ENCODE results near the gene TMTC2. TPM values are rescaled to one million over a fixed set of nuclear protein-coding genes. Genes with fewer than 3 reads are reported as not detected.

TMTC2 gene
- total and polyA plus RNA-seq, 5 donors from 2014 or later: 0.10 to 6.3 (median 0.21) TPM

- H3K4me1 ChIP-seq (ENCODE audit: control insufficient read depth, insufficient read depth, low read length, poor library complexity, severe bottlenecking): no peaks in the 10 kb centered on the region
- H3K27me3 ChIP-seq (ENCODE audit: control insufficient read depth, insufficient read depth, low read length): no peaks in the 10 kb centered on the region
- no peaks in the 10 kb centered on the region for H3K4me1 Mint-ChIP-seq
- DNase-seq (no peak), ATAC-seq (ENCODE audit: low read depth in 2 of 2) (no peak)
- no peak overlapping the region for H3K27ac ChIP-seq (ENCODE audit: insufficient read depth, low read length, poor library complexity, severe bottlenecking)
- no peaks in the 10 kb centered on the region for H3K36me3 ChIP-seq (ENCODE audit: control insufficient read depth, insufficient read depth, low read length)
- H3K27ac Mint-ChIP-seq: no peak overlapping the region
- H3K9me3 ChIP-seq (ENCODE audit: control insufficient read depth in 2 of 2, low read length in 2 of 2): no peaks in the 10 kb centered on the region
- H3K4me3 ChIP-seq (ENCODE audit: low read depth, low read length): no peak overlapping the region
- H3K36me3 Mint-ChIP-seq: no peaks in the 10 kb centered on the region
- no peaks in the 10 kb centered on the region for H3K9me3 Mint-ChIP-seq
- no peaks in the 10 kb centered on the region for H3K27me3 Mint-ChIP-seq
- no peak overlapping the region for H3K4me3 Mint-ChIP-seq
These were observed 307.4 kb downstream of the TMTC2 start for GRCh38 chr12:82994117-82994516.

- no peak overlapping the region for H3K27ac Mint-ChIP-seq
These were observed 309.6 kb downstream of the TMTC2 start for GRCh38 chr12:82996168-82996812.

DNA sequence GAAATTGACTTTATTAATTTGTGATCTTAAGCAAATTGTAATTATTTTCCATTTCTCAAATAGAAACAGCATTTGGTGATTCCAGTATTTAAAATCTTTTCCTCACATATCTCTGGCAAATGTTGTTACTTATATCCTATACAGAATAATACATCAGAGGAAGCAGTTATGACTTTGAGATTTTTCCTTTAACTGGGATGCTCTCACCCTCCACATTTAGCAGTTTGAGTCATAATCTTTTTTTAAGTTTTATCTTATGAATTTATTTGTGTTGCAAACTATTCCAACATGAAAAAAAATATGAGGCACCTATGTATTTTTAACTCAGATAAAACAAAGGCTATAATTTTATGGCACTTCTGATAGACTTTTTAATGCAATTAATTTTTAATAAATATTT, 311.8 kb downstream of the TMTC2 start:
- ATAC-seq (ENCODE audit: low read depth in 2 of 2) (no peak), DNase-seq (no peak)
- no peak overlapping the region for H3K27ac ChIP-seq (ENCODE audit: insufficient read depth, low read length, poor library complexity, severe bottlenecking)
- no peaks in the 10 kb centered on the region for H3K9me3 Mint-ChIP-seq
- no peak overlapping the region for H3K4me3 Mint-ChIP-seq
- no peaks in the 10 kb centered on the region for H3K4me1 ChIP-seq (ENCODE audit: control insufficient read depth, insufficient read depth, low read length, poor library complexity, severe bottlenecking)
- H3K36me3 ChIP-seq (ENCODE audit: control insufficient read depth, insufficient read depth, low read length): no peaks in the 10 kb centered on the region
- H3K4me1 Mint-ChIP-seq: no peaks in the 10 kb centered on the region
- H3K27me3 Mint-ChIP-seq: no peaks in the 10 kb centered on the region
- H3K4me3 ChIP-seq (ENCODE audit: low read depth, low read length): no peak overlapping the region
- no peak overlapping the region for H3K27ac Mint-ChIP-seq
- H3K9me3 ChIP-seq (ENCODE audit: control insufficient read depth in 2 of 2, low read length in 2 of 2): no peaks in the 10 kb centered on the region
- H3K36me3 Mint-ChIP-seq: no peaks in the 10 kb centered on the region
- H3K27me3 ChIP-seq (ENCODE audit: control insufficient read depth, insufficient read depth, low read length): no peaks in the 10 kb centered on the region

More at GRCh38 chr12:82996168-82996812, 309.6 kb downstream of the TMTC2 start:
- Mint-ChIP-seq H3K36me3 (no peaks in the 10 kb centered on the region), H3K4me3 (no peak overlapping the region), H3K27me3 (no peaks in the 10 kb centered on the region), H3K4me1 (no peaks in the 10 kb centered on the region), H3K9me3 (no peaks in the 10 kb centered on the region)
- no peaks in the 10 kb centered on the region for H3K36me3 ChIP-seq (ENCODE audit: control insufficient read depth, insufficient read depth, low read length)
- H3K27ac ChIP-seq (ENCODE audit: insufficient read depth, low read length, poor library complexity, severe bottlenecking): no peak overlapping the region
- no peak overlapping the region for H3K4me3 ChIP-seq (ENCODE audit: low read depth, low read length)
- no peaks in the 10 kb centered on the region for H3K4me1 ChIP-seq (ENCODE audit: control insufficient read depth, insufficient read depth, low read length, poor library complexity, severe bottlenecking)
- ATAC-seq (ENCODE audit: low read depth in 2 of 2): peak; percentile 37 to 43
- DNase-seq: peak in 1 of 3 donors; percentile 20
- no peaks in the 10 kb centered on the region for H3K27me3 ChIP-seq (ENCODE audit: control insufficient read depth, insufficient read depth, low read length)
- H3K9me3 ChIP-seq (ENCODE audit: control insufficient read depth in 2 of 2, low read length in 2 of 2): no peaks in the 10 kb centered on the region

DNA sequence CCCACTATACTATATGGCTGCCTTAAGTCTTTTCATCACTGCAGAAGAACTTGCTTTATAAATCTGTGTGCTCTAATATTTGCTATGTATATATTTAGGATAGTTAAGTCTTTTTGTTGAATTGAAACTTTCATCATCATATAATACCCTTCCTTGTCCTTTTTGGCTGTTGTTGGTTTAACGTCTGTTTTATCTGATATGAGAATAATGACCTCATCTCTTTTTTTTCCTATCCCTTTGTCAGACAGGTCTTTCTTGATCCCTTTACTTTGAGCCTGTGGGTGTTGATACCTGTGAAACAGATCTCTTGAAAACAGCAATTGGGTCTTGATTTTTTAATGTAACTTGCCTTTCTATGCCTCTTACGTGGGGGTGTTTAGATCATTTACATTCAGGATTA, 316.3 kb downstream of the TMTC2 start:
- no peak overlapping the region for H3K27ac Mint-ChIP-seq
- no peak overlapping the region for H3K4me3 ChIP-seq (ENCODE audit: low read depth, low read length)
- H3K4me1 Mint-ChIP-seq: no peaks in the 10 kb centered on the region
- DNase-seq: no peak
- H3K4me1 ChIP-seq (ENCODE audit: control insufficient read depth, insufficient read depth, low read length, poor library complexity, severe bottlenecking): no peaks in the 10 kb centered on the region
- no peaks in the 10 kb centered on the region for H3K36me3 ChIP-seq (ENCODE audit: control insufficient read depth, insufficient read depth, low read length)
- no peaks in the 10 kb centered on the region for H3K27me3 Mint-ChIP-seq
- peaks cover 4% of the 10 kb centered on the region for H3K36me3 Mint-ChIP-seq
- no peaks in the 10 kb centered on the region for H3K27me3 ChIP-seq (ENCODE audit: control insufficient read depth, insufficient read depth, low read length)
- no peak overlapping the region for H3K27ac ChIP-seq (ENCODE audit: insufficient read depth, low read length, poor library complexity, severe bottlenecking)
- ATAC-seq (ENCODE audit: low read depth in 2 of 2): no peak
- H3K4me3 Mint-ChIP-seq: no peak overlapping the region
- H3K9me3 ChIP-seq (ENCODE audit: control insufficient read depth in 2 of 2, low read length in 2 of 2): no peaks in the 10 kb centered on the region
- peaks cover 0 to 7% (median 1%) of the 10 kb centered on the region in 7 donors for H3K9me3 Mint-ChIP-seq

DNA sequence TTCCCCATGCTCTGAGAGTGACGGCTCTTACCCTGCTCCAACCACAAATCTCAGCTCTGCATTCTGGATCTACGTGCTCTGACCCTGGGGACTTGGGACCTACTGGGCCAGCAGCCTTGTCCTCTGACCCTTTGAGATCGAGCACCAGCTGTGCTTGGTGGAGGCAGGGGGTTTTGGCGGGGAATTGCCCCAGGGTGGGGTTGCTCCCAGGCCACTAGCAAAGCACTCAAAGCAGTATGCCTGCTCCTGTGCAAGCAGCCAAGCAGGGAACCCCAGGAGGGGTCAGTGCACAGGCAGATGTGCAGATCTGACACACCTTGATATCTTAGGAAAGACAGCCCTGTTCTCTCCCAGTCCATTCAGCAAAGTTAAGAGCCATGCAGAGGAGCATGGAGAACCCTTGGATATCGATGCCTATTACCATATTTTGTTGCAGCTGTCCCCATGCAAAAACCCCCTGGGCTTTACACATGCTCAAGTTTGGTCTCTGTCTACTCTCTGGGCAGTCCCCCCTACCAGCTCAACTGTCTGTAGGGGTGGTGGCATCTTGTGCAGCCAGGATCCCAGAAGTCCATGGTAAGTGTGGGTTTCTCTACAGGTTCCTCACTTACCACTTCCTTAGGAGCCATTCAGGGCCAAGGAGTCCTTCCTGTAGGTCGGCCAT, 319.0 kb downstream of the TMTC2 start:
- Mint-ChIP-seq H3K27ac (no peak overlapping the region), H3K27me3 (no peaks in the 10 kb centered on the region), H3K9me3 (peaks cover 0 to 28% (median 10%) of the 10 kb centered on the region in 7 donors), H3K36me3 (peaks cover 13% of the 10 kb centered on the region), H3K4me3 (no peak overlapping the region), H3K4me1 (no peaks in the 10 kb centered on the region)
- Histone ChIP-seq H3K4me3 (ENCODE audit: low read depth, low read length) (no peak overlapping the region), H3K36me3 (ENCODE audit: control insufficient read depth, insufficient read depth, low read length) (no peaks in the 10 kb centered on the region), H3K27me3 (ENCODE audit: control insufficient read depth, insufficient read depth, low read length) (no peaks in the 10 kb centered on the region), H3K9me3 (ENCODE audit: control insufficient read depth in 2 of 2, low read length in 2 of 2) (peaks cover 4 to 5% of the 10 kb centered on the region in 2 experiments), H3K4me1 (ENCODE audit: control insufficient read depth, insufficient read depth, low read length, poor library complexity, severe bottlenecking) (no peaks in the 10 kb centered on the region), H3K27ac (ENCODE audit: insufficient read depth, low read length, poor library complexity, severe bottlenecking) (no peak overlapping the region)
- no peak for DNase-seq
- no peak for ATAC-seq (ENCODE audit: low read depth in 2 of 2)

- DNase-seq: no peak
- H3K36me3 ChIP-seq (ENCODE audit: control insufficient read depth, insufficient read depth, low read length): no peaks in the 10 kb centered on the region
- H3K9me3 Mint-ChIP-seq: peaks cover 0 to 28% (median 12%) of the 10 kb centered on the region in 7 donors
- no peak overlapping the region for H3K27ac ChIP-seq (ENCODE audit: insufficient read depth, low read length, poor library complexity, severe bottlenecking)
- H3K9me3 ChIP-seq (ENCODE audit: control insufficient read depth in 2 of 2, low read length in 2 of 2): peaks cover 4 to 5% of the 10 kb centered on the region in 2 experiments
- H3K4me3 Mint-ChIP-seq: no peak overlapping the region
- no peak overlapping the region for H3K4me3 ChIP-seq (ENCODE audit: low read depth, low read length)
- H3K4me1 ChIP-seq (ENCODE audit: control insufficient read depth, insufficient read depth, low read length, poor library complexity, severe bottlenecking): no peaks in the 10 kb centered on the region
- no peaks in the 10 kb centered on the region for H3K4me1 Mint-ChIP-seq
- no peak overlapping the region for H3K27ac Mint-ChIP-seq
- peaks cover 16% of the 10 kb centered on the region for H3K36me3 Mint-ChIP-seq
- no peaks in the 10 kb centered on the region for H3K27me3 Mint-ChIP-seq
- ATAC-seq (ENCODE audit: low read depth in 2 of 2): no peak
- H3K27me3 ChIP-seq (ENCODE audit: control insufficient read depth, insufficient read depth, low read length): no peaks in the 10 kb centered on the region
These were observed 322.0 kb downstream of the TMTC2 start for GRCh38 chr12:83008703-83009102.

DNA sequence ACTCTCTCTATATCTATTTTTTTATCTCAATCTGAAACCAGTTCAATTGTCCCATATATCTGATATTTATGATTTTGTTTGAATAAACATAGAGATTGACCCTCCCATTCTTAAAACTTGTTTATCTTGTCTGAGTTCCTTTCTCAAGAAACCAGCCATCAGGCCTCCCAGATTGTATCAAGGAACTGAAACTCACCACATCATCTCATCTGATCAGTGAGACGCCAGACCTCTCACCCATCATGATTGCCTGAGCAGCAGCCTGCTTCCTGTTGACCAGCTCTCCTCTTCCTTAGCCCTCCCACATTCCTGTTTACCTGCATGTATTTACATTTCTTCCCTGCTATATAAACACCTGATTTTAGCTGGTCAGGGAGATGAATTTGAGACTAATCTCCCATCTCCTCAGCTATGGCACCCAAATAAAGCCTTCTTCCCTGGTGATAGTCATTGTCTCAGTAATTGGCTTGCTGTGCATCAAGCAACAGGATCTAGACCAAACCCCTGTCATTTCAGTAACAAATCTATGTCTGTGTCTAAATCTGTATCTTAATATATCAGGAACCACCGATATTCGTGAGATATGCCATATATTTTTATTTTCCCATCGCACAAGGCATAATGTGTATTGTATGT, 323.6 kb downstream of the TMTC2 start:
- Mint-ChIP-seq H3K36me3 (peaks cover 16% of the 10 kb centered on the region), H3K27me3 (no peaks in the 10 kb centered on the region), H3K27ac (no peak overlapping the region), H3K9me3 (peaks cover 0 to 28% (median 10%) of the 10 kb centered on the region in 7 donors), H3K4me1 (peaks cover 0 to 2% (median under 1%) of the 10 kb centered on the region in 4 donors), H3K4me3 (no peak overlapping the region)
- H3K27me3 ChIP-seq (ENCODE audit: control insufficient read depth, insufficient read depth, low read length): no peaks in the 10 kb centered on the region
- ATAC-seq (ENCODE audit: low read depth in 2 of 2): no peak
- no peak overlapping the region for H3K4me3 ChIP-seq (ENCODE audit: low read depth, low read length)
- H3K27ac ChIP-seq (ENCODE audit: insufficient read depth, low read length, poor library complexity, severe bottlenecking): no peak overlapping the region
- no peaks in the 10 kb centered on the region for H3K4me1 ChIP-seq (ENCODE audit: control insufficient read depth, insufficient read depth, low read length, poor library complexity, severe bottlenecking)
- no peaks in the 10 kb centered on the region for H3K36me3 ChIP-seq (ENCODE audit: control insufficient read depth, insufficient read depth, low read length)
- peaks cover 4 to 5% of the 10 kb centered on the region in 2 experiments for H3K9me3 ChIP-seq (ENCODE audit: control insufficient read depth in 2 of 2, low read length in 2 of 2)
- DNase-seq: no peak

Data from CD4-positive, CD25-positive, alpha-beta regulatory T cell (primary cell).